Measurements from ENCODE around the gene KRTAP20-1. TPM values are rescaled to one million over a fixed set of nuclear protein-coding genes. Genes with fewer than 3 reads are reported as not detected.
A peak's percentile ranks its signal among the peaks of the same experiment; 100 is the strongest.

Gene KRTAP20-1
- total RNA-seq = not detected
- not detected for polyA plus RNA-seq
- long read RNA-seq, donor 1 = 0 reads
- long read RNA-seq, donor 2 = 0 reads
- long read RNA-seq, donor 3 = 0 reads
- long read RNA-seq, donor 4 = 0 reads

GRCh38 chr21:30616125-30616524 lies at the start of gene KRTAP20-1:
Gene KRTAP20-1, plus strand, starts transcription at chr21:30616425. Its CDS starts 30 bp downstream, at chr21:30616455.
- Histone ChIP-seq H3K9me3 (ENCODE audit: control insufficient read depth, low read length) (no peaks in the 10 kb centered on the region), H3K4me3 (ENCODE audit: low read length) (no peak within 1 kb of the TSS), H3K27ac (ENCODE audit: low read length) (no peak within 1 kb of the TSS), H3K27me3 (ENCODE audit: control insufficient read depth, insufficient read depth) (no peaks in the 10 kb centered on the region), H3K4me1 (ENCODE audit: control insufficient read depth, insufficient read depth, low read length) (no peaks in the 10 kb centered on the region)
- no peak for DNase-seq
- 94% methylated on average over 2 of the region's 2 CpGs for WGBS
- ATAC-seq = no peak
- intact Hi-C loops (cut with DNase I) = no loop called here

- Histone ChIP-seq H3K27me3 (ENCODE audit: control insufficient read depth, insufficient read depth) (no peaks in the 10 kb centered on the region), H3K4me1 (ENCODE audit: control insufficient read depth, insufficient read depth, low read length) (no peaks in the 10 kb centered on the region), H3K9me3 (ENCODE audit: control insufficient read depth, low read length) (no peaks in the 10 kb centered on the region), H3K27ac (ENCODE audit: low read length) (no peak overlapping the region), H3K4me3 (ENCODE audit: low read length) (no peak overlapping the region)
- DNase-seq (no peak), ATAC-seq (peak; percentile 41 to 59)
- intact Hi-C loops (cut with DNase I) = no loop called here
Observed at GRCh38 chr21:30567617-30568016, 48.6 kb upstream of the KRTAP20-1 start.

GRCh38 chr21:30577766-30578165 lies 38.5 kb upstream of the KRTAP20-1 start:
- no peaks in the 10 kb centered on the region for H3K27me3 ChIP-seq (ENCODE audit: control insufficient read depth, insufficient read depth)
- no peaks in the 10 kb centered on the region for H3K9me3 ChIP-seq (ENCODE audit: control insufficient read depth, low read length)
- intact Hi-C loops (cut with DNase I) = no loop called here
- H3K4me3 ChIP-seq (ENCODE audit: low read length) = no peak overlapping the region
- ATAC-seq (no peak), DNase-seq (no peak)
- no peak overlapping the region for H3K27ac ChIP-seq (ENCODE audit: low read length)
- no peaks in the 10 kb centered on the region for H3K4me1 ChIP-seq (ENCODE audit: control insufficient read depth, insufficient read depth, low read length)

GRCh38 chr21:30579346-30579745 lies 36.9 kb upstream of the KRTAP20-1 start:
- no peaks in the 10 kb centered on the region for H3K4me1 ChIP-seq (ENCODE audit: control insufficient read depth, insufficient read depth, low read length)
- DNase-seq (no peak), ATAC-seq (no peak)
- no peak overlapping the region for H3K27ac ChIP-seq (ENCODE audit: low read length)
- WGBS = 24% methylated on average over 1 of the region's 1 CpG
- intact Hi-C loops (cut with DNase I) = no loop called here
- H3K9me3 ChIP-seq (ENCODE audit: control insufficient read depth, low read length) = no peaks in the 10 kb centered on the region
- no peak overlapping the region for H3K4me3 ChIP-seq (ENCODE audit: low read length)
- H3K27me3 ChIP-seq (ENCODE audit: control insufficient read depth, insufficient read depth) = no peaks in the 10 kb centered on the region

GRCh38 chr21:30580132-30580531 lies 36.1 kb upstream of the KRTAP20-1 start:
- ATAC-seq = no peak
- intact Hi-C loops (cut with DNase I) = no loop called here

GRCh38 chr21:30582870-30583269 lies 33.4 kb upstream of the KRTAP20-1 start:
- no peaks in the 10 kb centered on the region for H3K4me1 ChIP-seq (ENCODE audit: control insufficient read depth, insufficient read depth, low read length)
- WGBS = 55% methylated on average over 1 of the region's 1 CpG
- no peaks in the 10 kb centered on the region for H3K27me3 ChIP-seq (ENCODE audit: control insufficient read depth, insufficient read depth)
- H3K27ac ChIP-seq (ENCODE audit: low read length) = no peak overlapping the region
- ATAC-seq = no peak
- no peaks in the 10 kb centered on the region for H3K9me3 ChIP-seq (ENCODE audit: control insufficient read depth, low read length)
- DNase-seq = no peak
- intact Hi-C loops (cut with DNase I) = no loop called here
- H3K4me3 ChIP-seq (ENCODE audit: low read length) = no peak overlapping the region

More at GRCh38 chr21:30580132-30580531, 36.1 kb upstream of the KRTAP20-1 start:
- Histone ChIP-seq H3K4me3 (ENCODE audit: low read length) (no peak overlapping the region), H3K27me3 (ENCODE audit: control insufficient read depth, insufficient read depth) (no peaks in the 10 kb centered on the region), H3K9me3 (ENCODE audit: control insufficient read depth, low read length) (no peaks in the 10 kb centered on the region), H3K27ac (ENCODE audit: low read length) (no peak overlapping the region), H3K4me1 (ENCODE audit: control insufficient read depth, insufficient read depth, low read length) (no peaks in the 10 kb centered on the region)
- 53% methylated on average over 3 of the region's 3 CpGs for WGBS
- no peak for DNase-seq

GRCh38 chr21:30590297-30590696 lies 25.9 kb upstream of the KRTAP20-1 start, which contains the start of gene KRTAP22-2:
Gene KRTAP22-2, minus strand, starts transcription at chr21:30590397.
- ATAC-seq = no peak
- intact Hi-C loops (cut with DNase I) = no loop called here
- Histone ChIP-seq H3K4me1 (ENCODE audit: control insufficient read depth, insufficient read depth, low read length) (no peaks in the 10 kb centered on the region), H3K4me3 (ENCODE audit: low read length) (no peak within 1 kb of the TSS), H3K27ac (ENCODE audit: low read length) (no peak within 1 kb of the TSS), H3K9me3 (ENCODE audit: control insufficient read depth, low read length) (no peaks in the 10 kb centered on the region), H3K27me3 (ENCODE audit: control insufficient read depth, insufficient read depth) (no peaks in the 10 kb centered on the region)
- no peak for DNase-seq

GRCh38 chr21:30592140-30592539 lies 24.1 kb upstream of the KRTAP20-1 start, which contains the start of gene KRTAP6-3:
Gene KRTAP6-3, plus strand, starts transcription at chr21:30592440. Its CDS starts 6 bp downstream, at chr21:30592446.
- no peaks in the 10 kb centered on the region for H3K27me3 ChIP-seq (ENCODE audit: control insufficient read depth, insufficient read depth)
- H3K4me1 ChIP-seq (ENCODE audit: control insufficient read depth, insufficient read depth, low read length) = no peaks in the 10 kb centered on the region
- no peak for ATAC-seq
- intact Hi-C loops (cut with DNase I) = no loop called here
- DNase-seq = no peak
- no peak within 1 kb of the TSS for H3K27ac ChIP-seq (ENCODE audit: low read length)
- no peaks in the 10 kb centered on the region for H3K9me3 ChIP-seq (ENCODE audit: control insufficient read depth, low read length)
- WGBS = 90% methylated on average over 4 of the region's 4 CpGs
- no peak within 1 kb of the TSS for H3K4me3 ChIP-seq (ENCODE audit: low read length)

GRCh38 chr21:30598802-30599201 lies 17.4 kb upstream of the KRTAP20-1 start, which contains the start of gene KRTAP6-2:
Gene KRTAP6-2, minus strand, starts transcription at chr21:30598902. Its CDS starts 28 bp downstream, at chr21:30598874.
- Histone ChIP-seq H3K27me3 (ENCODE audit: control insufficient read depth, insufficient read depth) (no peaks in the 10 kb centered on the region), H3K27ac (ENCODE audit: low read length) (no peak within 1 kb of the TSS), H3K4me1 (ENCODE audit: control insufficient read depth, insufficient read depth, low read length) (no peaks in the 10 kb centered on the region), H3K9me3 (ENCODE audit: control insufficient read depth, low read length) (no peaks in the 10 kb centered on the region), H3K4me3 (ENCODE audit: low read length) (no peak within 1 kb of the TSS)
- DNase-seq (no peak), ATAC-seq (no peak)
- 93% methylated on average over 6 of the region's 6 CpGs for WGBS
- intact Hi-C loops (cut with DNase I) = no loop called here

- H3K27ac ChIP-seq (ENCODE audit: low read length) = no peak within 1 kb of the TSS
- no peaks in the 10 kb centered on the region for H3K4me1 ChIP-seq (ENCODE audit: control insufficient read depth, insufficient read depth, low read length)
- no peaks in the 10 kb centered on the region for H3K27me3 ChIP-seq (ENCODE audit: control insufficient read depth, insufficient read depth)
- H3K9me3 ChIP-seq (ENCODE audit: control insufficient read depth, low read length) = no peaks in the 10 kb centered on the region
- 39% methylated on average over 1 of the region's 1 CpG for WGBS
- H3K4me3 ChIP-seq (ENCODE audit: low read length) = no peak within 1 kb of the TSS
- no peak for DNase-seq
- intact Hi-C loops (cut with DNase I) = no loop called here
- no peak for ATAC-seq
Observed at GRCh38 chr21:30600787-30601186, 15.4 kb upstream of the KRTAP20-1 start, which contains the start of gene KRTAP22-1. Gene KRTAP22-1, plus strand, starts transcription at chr21:30601087.

- ATAC-seq = no peak
- Histone ChIP-seq H3K4me3 (ENCODE audit: low read length) (no peak overlapping the region), H3K27me3 (ENCODE audit: control insufficient read depth, insufficient read depth) (no peaks in the 10 kb centered on the region), H3K27ac (ENCODE audit: low read length) (no peak overlapping the region), H3K9me3 (ENCODE audit: control insufficient read depth, low read length) (no peaks in the 10 kb centered on the region), H3K4me1 (ENCODE audit: control insufficient read depth, insufficient read depth, low read length) (no peaks in the 10 kb centered on the region)
- intact Hi-C loops (cut with DNase I) = no loop called here
- DNase-seq = no peak
- WGBS = 89% methylated on average over 2 of the region's 2 CpGs
Observed at GRCh38 chr21:30605968-30606367, 10.3 kb upstream of the KRTAP20-1 start.

- Histone ChIP-seq H3K4me3 (ENCODE audit: low read length) (no peak overlapping the region), H3K9me3 (ENCODE audit: control insufficient read depth, low read length) (no peaks in the 10 kb centered on the region), H3K27ac (ENCODE audit: low read length) (no peak overlapping the region), H3K4me1 (ENCODE audit: control insufficient read depth, insufficient read depth, low read length) (no peaks in the 10 kb centered on the region), H3K27me3 (ENCODE audit: control insufficient read depth, insufficient read depth) (no peaks in the 10 kb centered on the region)
- 76% methylated on average over 2 of the region's 2 CpGs for WGBS
- intact Hi-C loops (cut with DNase I) = no loop called here
- DNase-seq (no peak), ATAC-seq (no peak)
Observed at GRCh38 chr21:30612132-30612531, 4.1 kb upstream of the KRTAP20-1 start.

Measured in right cardiac atrium (tissue), 5 donors.